ENCODE measurements around the gene LRP8. TPM values are rescaled to one million over a fixed set of nuclear protein-coding genes. Genes with fewer than 3 reads are reported as not detected.

The LRP8 gene
- total and polyA plus RNA-seq, 7 experiments from 2014 or later: 0.64 to 45.8 (median 4.7) TPM

- no peaks in the 10 kb centered on the region for H3K27me3 ChIP-seq (ENCODE audit: control insufficient read depth in 2 of 2, insufficient read depth in 2 of 2, low read length in 2 of 2)
- Mint-ChIP-seq H3K4me3 (no peak overlapping the region), H3K9me3 (no peaks in the 10 kb centered on the region), H3K27me3 (no peaks in the 10 kb centered on the region), H3K27ac (peak overlapping the region in 1 of 9 donors; percentile 47), H3K36me3 (peaks cover 0 to 2% (median 0%) of the 10 kb centered on the region in 5 donors), H3K4me1 (peaks cover 8 to 49% (median 21%) of the 10 kb centered on the region in 7 donors)
- ATAC-seq (no peak), DNase-seq (no peak)
- no peak overlapping the region for H3K27ac ChIP-seq (ENCODE audit: low read depth, low read length)
- H3K36me3 ChIP-seq (ENCODE audit: control insufficient read depth in 2 of 3, insufficient read depth in 3 of 3, low read length in 3 of 3): no peaks in the 10 kb centered on the region
- no peak overlapping the region for H3K4me3 ChIP-seq (ENCODE audit: low read length)
- ChIA-PET POLR2A (no interaction called here), CTCF (interaction anchor here (0.7 kb wide), 1 partner anchor 1295 kb away, joined by 3 read pairs; no protein-coding TSS in a partner anchor)
- intact Hi-C loops (cut with micrococcal nuclease): loop anchor here in 1 of 2 donors (5.0 kb wide), 1 partner anchor 36 kb away; the partner anchor contains the start of gene LRP8
- H3K4me1 ChIP-seq (ENCODE audit: control insufficient read depth in 2 of 2, insufficient read depth in 2 of 2, low read length in 2 of 2): peaks cover 4 to 27% of the 10 kb centered on the region in 2 donors
- H3K9me3 ChIP-seq (ENCODE audit: control insufficient read depth in 2 of 3, low read length in 3 of 3): no peaks in the 10 kb centered on the region
Measured at GRCh38 chr1:53291574-53291973, 36.3 kb downstream of the LRP8 start.

DNA sequence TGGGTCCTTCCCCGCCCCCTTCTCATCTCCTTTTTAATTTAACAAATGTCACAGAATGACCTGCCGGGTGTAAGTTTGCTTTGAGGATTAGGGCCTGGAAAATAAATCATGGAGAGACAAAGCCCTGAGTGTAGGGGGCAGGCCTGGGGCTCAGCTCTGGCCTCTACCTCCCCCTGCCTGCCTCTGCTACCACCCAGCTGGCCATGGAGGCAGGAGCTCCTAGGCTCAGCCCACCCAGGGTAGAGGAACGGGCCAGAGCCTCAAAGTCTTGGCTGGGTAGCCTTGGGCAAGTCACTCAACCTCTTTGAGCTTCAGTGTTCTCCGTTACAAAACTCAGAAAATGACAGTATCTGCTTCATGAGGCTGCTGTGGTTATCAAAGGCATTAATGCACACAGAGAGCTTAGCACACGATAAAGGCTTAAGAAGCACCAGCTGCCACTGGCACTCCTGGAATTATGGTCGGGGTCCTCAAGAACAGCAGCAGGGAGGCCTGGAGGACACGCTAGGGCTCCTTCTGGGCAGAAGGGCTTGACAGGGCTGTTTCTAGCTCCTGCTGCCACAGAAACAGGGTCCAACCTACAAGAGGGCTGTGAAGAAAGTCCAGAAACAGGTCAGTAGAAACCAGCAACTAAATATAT, 39.0 kb downstream of the LRP8 start:
- ATAC-seq: no peak

GRCh38 chr1:53288002-53288789, 39.7 kb downstream of the LRP8 start:
- peaks cover 3 to 7% of the 10 kb centered on the region in 2 donors for H3K4me1 ChIP-seq (ENCODE audit: control insufficient read depth in 2 of 2, insufficient read depth in 2 of 2, low read length in 2 of 2)
- intact Hi-C loops (cut with micrococcal nuclease): no loop called here
- no peaks in the 10 kb centered on the region for H3K27me3 ChIP-seq (ENCODE audit: control insufficient read depth in 2 of 2, insufficient read depth in 2 of 2, low read length in 2 of 2)
- ATAC-seq (no peak), DNase-seq (no peak)
- H3K27me3 Mint-ChIP-seq: no peaks in the 10 kb centered on the region
- H3K36me3 Mint-ChIP-seq: peaks cover 0 to 3% (median 0%) of the 10 kb centered on the region in 5 donors
- no peak overlapping the region for H3K27ac Mint-ChIP-seq
- H3K4me3 Mint-ChIP-seq: no peak overlapping the region
- H3K9me3 ChIP-seq (ENCODE audit: control insufficient read depth in 2 of 3, low read length in 3 of 3): no peaks in the 10 kb centered on the region
- H3K9me3 Mint-ChIP-seq: no peaks in the 10 kb centered on the region
- ChIA-PET POLR2A (no interaction called here), CTCF (no interaction called here)
- H3K4me3 ChIP-seq (ENCODE audit: low read length): no peak overlapping the region
- peaks cover 0 to 21% (median 5%) of the 10 kb centered on the region in 7 donors for H3K4me1 Mint-ChIP-seq
- H3K27ac ChIP-seq (ENCODE audit: low read depth, low read length): no peak overlapping the region
- peaks cover 0 to 3% (median 0%) of the 10 kb centered on the region in 3 experiments for H3K36me3 ChIP-seq (ENCODE audit: control insufficient read depth in 2 of 3, insufficient read depth in 3 of 3, low read length in 3 of 3)

More for the DNA sequence above, 39.0 kb downstream of the LRP8 start:
- H3K36me3 ChIP-seq (ENCODE audit: control insufficient read depth in 2 of 3, insufficient read depth in 3 of 3, low read length in 3 of 3): peaks cover 0 to 3% (median 0%) of the 10 kb centered on the region in 3 experiments
- Mint-ChIP-seq H3K27ac (no peak overlapping the region), H3K9me3 (no peaks in the 10 kb centered on the region), H3K4me3 (no peak overlapping the region), H3K27me3 (no peaks in the 10 kb centered on the region), H3K4me1 (peaks cover 0 to 28% (median 11%) of the 10 kb centered on the region in 7 donors), H3K36me3 (peaks cover 0 to 3% (median 0%) of the 10 kb centered on the region in 5 donors)
- H3K27me3 ChIP-seq (ENCODE audit: control insufficient read depth in 2 of 2, insufficient read depth in 2 of 2, low read length in 2 of 2): no peaks in the 10 kb centered on the region
- H3K9me3 ChIP-seq (ENCODE audit: control insufficient read depth in 2 of 3, low read length in 3 of 3): no peaks in the 10 kb centered on the region
- no peak overlapping the region for H3K4me3 ChIP-seq (ENCODE audit: low read length)
- intact Hi-C loops (cut with micrococcal nuclease): no loop called here
- POLR2A ChIA-PET: no interaction called here
- DNase-seq: no peak
- CTCF ChIA-PET: no interaction called here
- no peak overlapping the region for H3K27ac ChIP-seq (ENCODE audit: low read depth, low read length)
- peaks cover 4 to 14% of the 10 kb centered on the region in 2 donors for H3K4me1 ChIP-seq (ENCODE audit: control insufficient read depth in 2 of 2, insufficient read depth in 2 of 2, low read length in 2 of 2)

GRCh38 chr1:53286955-53287354, 40.9 kb downstream of the LRP8 start:
- Mint-ChIP-seq H3K27ac (peak overlapping the region in 1 of 9 donors; percentile 21), H3K4me1 (peaks cover 0 to 10% (median 0%) of the 10 kb centered on the region in 7 donors), H3K36me3 (peaks cover 0 to 3% (median 0%) of the 10 kb centered on the region in 5 donors), H3K4me3 (no peak overlapping the region), H3K27me3 (no peaks in the 10 kb centered on the region), H3K9me3 (no peaks in the 10 kb centered on the region)
- Histone ChIP-seq H3K27ac (ENCODE audit: low read depth, low read length) (no peak overlapping the region), H3K4me1 (ENCODE audit: control insufficient read depth in 2 of 2, insufficient read depth in 2 of 2, low read length in 2 of 2) (no peaks in the 10 kb centered on the region), H3K9me3 (ENCODE audit: control insufficient read depth in 2 of 3, low read length in 3 of 3) (no peaks in the 10 kb centered on the region), H3K4me3 (ENCODE audit: low read length) (no peak overlapping the region), H3K36me3 (ENCODE audit: control insufficient read depth in 2 of 3, insufficient read depth in 3 of 3, low read length in 3 of 3) (peaks cover 0 to 3% (median 0%) of the 10 kb centered on the region in 3 experiments), H3K27me3 (ENCODE audit: control insufficient read depth in 2 of 2, insufficient read depth in 2 of 2, low read length in 2 of 2) (no peaks in the 10 kb centered on the region)
- DNase-seq (no peak), ATAC-seq (no peak)
- ChIA-PET CTCF (interaction anchor here (1.8 kb wide), 1 partner anchor 9 kb away, joined by 8 read pairs; no protein-coding TSS in a partner anchor), POLR2A (no interaction called here)
- intact Hi-C loops (cut with micrococcal nuclease): no loop called here

GRCh38 chr1:53285969-53286760, 41.7 kb downstream of the LRP8 start:
- Mint-ChIP-seq H3K4me3 (no peak overlapping the region), H3K4me1 (peaks cover 0 to 6% (median 0%) of the 10 kb centered on the region in 7 donors), H3K27ac (no peak overlapping the region), H3K36me3 (peaks cover 0 to 7% (median 0%) of the 10 kb centered on the region in 5 donors), H3K9me3 (no peaks in the 10 kb centered on the region), H3K27me3 (no peaks in the 10 kb centered on the region)
- Histone ChIP-seq H3K36me3 (ENCODE audit: control insufficient read depth in 2 of 3, insufficient read depth in 3 of 3, low read length in 3 of 3) (peaks cover 0 to 3% (median 0%) of the 10 kb centered on the region in 3 experiments), H3K27me3 (ENCODE audit: control insufficient read depth in 2 of 2, insufficient read depth in 2 of 2, low read length in 2 of 2) (no peaks in the 10 kb centered on the region), H3K4me3 (ENCODE audit: low read length) (no peak overlapping the region), H3K4me1 (ENCODE audit: control insufficient read depth in 2 of 2, insufficient read depth in 2 of 2, low read length in 2 of 2) (no peaks in the 10 kb centered on the region), H3K9me3 (ENCODE audit: control insufficient read depth in 2 of 3, low read length in 3 of 3) (no peaks in the 10 kb centered on the region), H3K27ac (ENCODE audit: low read depth, low read length) (no peak overlapping the region)
- ChIA-PET CTCF (interaction anchor here (1.8 kb wide), 1 partner anchor 8 kb away, joined by 8 read pairs; no protein-coding TSS in a partner anchor), POLR2A (no interaction called here)
- intact Hi-C loops (cut with micrococcal nuclease): no loop called here
- ATAC-seq: no peak
- DNase-seq: no peak

DNA sequence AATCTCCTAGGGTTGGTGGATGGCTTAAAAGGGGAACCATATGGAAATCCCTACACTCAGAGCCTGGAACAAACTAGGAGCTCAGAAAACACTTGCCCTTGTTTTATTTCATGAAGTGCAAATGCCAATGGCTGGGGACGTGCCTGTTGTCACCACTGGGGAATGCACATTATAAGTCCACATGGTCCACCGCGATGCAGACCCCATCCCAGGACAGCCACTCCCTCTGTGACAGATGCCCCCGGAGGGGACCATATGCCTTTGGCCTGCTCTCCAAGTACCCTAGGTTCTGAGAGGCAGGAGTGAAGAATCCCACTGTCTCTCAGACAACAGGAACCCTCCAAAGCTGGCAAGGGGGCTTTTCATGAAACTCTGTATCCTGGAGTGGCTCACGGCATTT, 42.3 kb downstream of the LRP8 start:
- H3K36me3 Mint-ChIP-seq: peaks cover 0 to 7% (median 0%) of the 10 kb centered on the region in 5 donors
- intact Hi-C loops (cut with micrococcal nuclease): no loop called here
- Histone ChIP-seq H3K4me3 (ENCODE audit: low read length) (no peak overlapping the region), H3K27me3 (ENCODE audit: control insufficient read depth in 2 of 2, insufficient read depth in 2 of 2, low read length in 2 of 2) (no peaks in the 10 kb centered on the region), H3K4me1 (ENCODE audit: control insufficient read depth in 2 of 2, insufficient read depth in 2 of 2, low read length in 2 of 2) (no peaks in the 10 kb centered on the region), H3K36me3 (ENCODE audit: control insufficient read depth in 2 of 3, insufficient read depth in 3 of 3, low read length in 3 of 3) (peaks cover 0 to 3% (median 0%) of the 10 kb centered on the region in 3 experiments), H3K9me3 (ENCODE audit: control insufficient read depth in 2 of 3, low read length in 3 of 3) (no peaks in the 10 kb centered on the region), H3K27ac (ENCODE audit: low read depth, low read length) (no peak overlapping the region)
- ATAC-seq (no peak), DNase-seq (no peak)
- ChIA-PET CTCF (no interaction called here), POLR2A (no interaction called here)
- H3K27me3 Mint-ChIP-seq: no peaks in the 10 kb centered on the region
- no peaks in the 10 kb centered on the region for H3K9me3 Mint-ChIP-seq
- H3K4me3 Mint-ChIP-seq: no peak overlapping the region
- no peak overlapping the region for H3K27ac Mint-ChIP-seq
- peaks cover 0 to 3% (median 0%) of the 10 kb centered on the region in 7 donors for H3K4me1 Mint-ChIP-seq

Data from naive thymus-derived CD4-positive, alpha-beta T cell (primary cell).